Measurements from ENCODE around the gene MEX3A.
"Not testable (repeated sequence)": the region's sequence is repeated elsewhere in the genome, so short reads cannot be mapped to it uniquely, and the experiment has no call there.

The MEX3A gene

DNA sequence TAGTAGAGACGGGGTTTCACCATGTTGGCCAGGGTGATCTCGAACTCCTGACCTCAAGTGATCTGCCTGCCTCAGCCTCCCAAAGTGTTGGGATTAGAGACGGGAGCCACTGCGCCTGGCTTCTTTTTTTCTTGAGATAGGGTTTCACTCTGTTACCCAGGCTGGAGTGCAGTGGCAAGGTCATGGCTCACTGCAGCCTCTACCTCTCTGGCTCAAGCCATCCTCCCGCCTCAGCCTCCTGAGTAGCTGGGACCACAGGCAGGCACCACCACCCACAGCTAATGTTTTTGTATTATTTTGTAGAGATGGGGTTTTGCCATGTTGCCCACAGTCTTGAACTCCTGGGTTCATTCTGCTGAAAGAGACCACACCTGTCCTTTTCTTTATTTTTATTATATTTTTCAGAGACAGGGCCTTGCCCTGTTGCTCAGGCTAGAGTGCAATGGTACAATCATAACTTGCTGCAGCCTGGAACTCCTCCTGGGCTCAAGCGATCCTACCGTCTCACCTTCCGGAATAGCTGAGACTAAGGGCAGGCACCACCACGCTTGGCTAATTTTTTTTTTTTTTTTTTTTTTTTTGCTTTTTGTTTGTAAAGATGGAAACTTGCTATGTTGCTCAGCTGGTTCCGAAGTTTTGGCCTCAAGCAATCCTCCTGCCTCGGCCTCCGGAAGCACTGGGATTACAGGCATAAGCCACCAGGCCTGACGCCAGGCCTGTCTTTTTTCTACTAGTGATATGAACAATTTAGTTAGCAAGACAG lies 35.3 kb upstream of the MEX3A start:
- DNase-seq, result no peak

GRCh38 chr1:156116731-156117130 lies 34.5 kb upstream of the MEX3A start:
- DNase-seq, result not testable (repeated sequence)

- DNase-seq, result no peak
These were observed 33.5 kb upstream of the MEX3A start for GRCh38 chr1:156115514-156116374.

DNA sequence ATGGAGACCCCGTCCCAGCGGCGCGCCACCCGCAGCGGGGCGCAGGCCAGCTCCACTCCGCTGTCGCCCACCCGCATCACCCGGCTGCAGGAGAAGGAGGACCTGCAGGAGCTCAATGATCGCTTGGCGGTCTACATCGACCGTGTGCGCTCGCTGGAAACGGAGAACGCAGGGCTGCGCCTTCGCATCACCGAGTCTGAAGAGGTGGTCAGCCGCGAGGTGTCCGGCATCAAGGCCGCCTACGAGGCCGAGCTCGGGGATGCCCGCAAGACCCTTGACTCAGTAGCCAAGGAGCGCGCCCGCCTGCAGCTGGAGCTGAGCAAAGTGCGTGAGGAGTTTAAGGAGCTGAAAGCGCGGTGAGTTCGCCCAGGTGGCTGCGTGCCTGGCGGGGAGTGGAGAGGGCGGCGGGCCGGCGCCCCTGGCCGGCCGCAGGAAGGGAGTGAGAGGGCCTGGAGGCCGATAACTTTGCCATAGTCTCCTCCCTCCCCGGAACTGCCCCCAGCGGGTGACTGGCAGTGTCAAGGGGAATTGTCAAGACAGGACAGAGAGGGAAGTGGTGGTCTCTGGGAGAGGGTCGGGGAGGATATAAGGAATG lies 32.8 kb upstream of the MEX3A start:
- DNase-seq, result peak; percentile 29

- peak; percentile 78 for DNase-seq
These were observed 32.0 kb upstream of the MEX3A start, which contains the start of gene LMNA for GRCh38 chr1:156114101-156114918. TSS of gene LMNA (plus strand) at chr1:156114711. CDS start at chr1:156114919, 208 bp downstream.

DNA sequence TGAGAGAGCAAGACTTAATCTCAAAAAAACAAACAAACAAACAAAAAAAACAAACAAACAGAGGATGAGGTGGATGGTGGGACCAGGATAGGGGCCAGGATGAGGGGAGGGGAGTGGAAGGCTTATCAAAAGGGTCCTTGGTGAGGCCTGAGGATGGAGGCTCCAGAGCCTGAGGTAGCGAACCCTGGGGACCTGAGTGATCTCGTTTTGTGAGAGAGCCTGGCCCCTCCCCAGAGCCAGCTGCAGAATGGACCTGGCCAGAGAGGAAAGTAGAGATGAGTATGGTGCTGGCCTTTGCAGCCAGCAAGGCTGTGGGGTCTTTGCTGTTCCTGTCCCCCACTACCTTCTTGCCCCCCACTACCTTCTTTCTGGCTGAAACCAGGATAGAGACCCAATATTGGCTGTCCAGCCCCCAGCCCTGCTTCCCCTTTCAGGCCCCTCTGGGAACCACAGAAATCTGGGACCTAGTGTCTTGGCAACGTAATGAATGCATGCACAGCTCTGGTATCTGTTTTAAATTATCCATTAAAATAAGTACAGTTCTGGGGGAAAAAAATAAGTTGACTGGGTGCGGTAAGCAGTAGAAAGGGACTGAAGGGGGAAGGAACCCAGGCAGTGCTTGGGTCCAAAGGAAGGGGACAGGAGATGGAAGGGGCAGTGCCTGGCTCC lies 31.2 kb upstream of the MEX3A start:
- DNase-seq, result no peak

DNA sequence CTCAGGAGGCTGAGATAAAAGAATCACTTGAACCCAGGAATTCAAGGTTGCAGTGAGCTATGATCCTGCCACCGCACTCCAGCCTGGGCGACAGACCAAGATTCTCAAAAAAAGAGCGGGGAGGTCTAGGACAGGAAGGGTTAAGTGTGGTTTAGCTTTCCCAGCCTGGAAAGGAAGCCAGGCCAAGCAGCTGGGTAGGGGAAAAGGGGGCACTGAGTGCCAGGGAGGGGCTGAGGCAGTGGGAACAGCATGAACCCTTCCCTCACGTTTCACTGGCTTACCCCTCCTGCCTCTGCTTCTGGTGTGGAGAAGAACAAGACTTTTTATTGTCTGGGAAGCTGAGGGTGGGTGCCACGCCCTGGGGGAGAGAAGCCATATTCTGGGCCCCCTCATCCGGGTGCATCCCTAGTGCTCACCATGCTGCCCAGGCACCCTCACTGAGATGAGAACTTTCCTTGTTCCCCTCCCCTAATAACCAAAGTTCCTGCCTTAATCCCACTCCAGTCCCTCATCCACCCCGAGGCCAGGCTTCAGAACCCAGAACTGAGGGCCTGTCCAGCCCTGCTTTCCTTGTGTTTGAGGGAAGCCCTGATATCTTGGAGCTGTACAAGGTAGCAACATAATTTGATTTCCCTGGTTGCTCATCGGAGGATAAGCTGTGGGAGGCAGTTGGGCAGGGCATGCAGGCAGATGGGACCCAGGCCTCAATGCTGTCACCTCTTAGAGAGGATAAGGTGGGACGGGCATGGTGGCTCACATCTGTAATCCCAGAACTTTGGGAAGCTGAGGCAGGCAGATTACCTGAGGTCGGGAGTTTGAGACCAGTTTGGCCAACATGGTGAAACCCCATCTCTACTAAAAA lies 30.2 kb upstream of the MEX3A start:
- DNase-seq, result no peak

- DNase-seq, result no peak
These were observed 29.2 kb upstream of the MEX3A start for GRCh38 chr1:156111355-156111962.

- no peak for DNase-seq
These were observed 28.0 kb upstream of the MEX3A start for GRCh38 chr1:156110252-156110651.

DNA sequence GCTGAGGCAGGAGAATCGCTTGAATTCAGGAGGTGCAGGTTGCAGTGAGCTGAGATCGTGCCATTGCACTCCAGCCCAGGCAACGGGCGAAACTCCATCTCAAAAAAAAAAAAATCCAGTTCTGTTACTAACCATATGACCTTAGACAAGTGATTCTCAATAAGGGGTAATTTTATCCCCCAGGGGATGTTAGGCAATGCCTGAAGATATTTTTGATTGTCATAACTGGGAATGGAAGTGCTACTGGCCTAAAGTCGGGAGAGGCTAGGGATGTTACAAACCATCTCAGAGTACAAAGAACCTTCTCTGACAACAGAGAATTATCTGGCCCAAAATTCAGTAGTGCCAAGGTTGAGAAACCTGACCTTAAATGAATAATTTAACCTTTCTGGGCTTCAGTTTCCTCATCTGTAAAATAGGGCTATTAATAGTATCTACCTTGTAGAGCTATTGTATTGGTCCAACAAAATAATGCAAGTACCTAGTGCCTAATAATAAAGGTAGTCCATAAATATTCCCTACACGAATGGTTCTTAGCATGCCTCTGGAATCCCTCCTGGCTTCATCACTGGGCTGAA lies 26.5 kb upstream of the MEX3A start:
- no peak for DNase-seq

GRCh38 chr1:156108057-156108456 lies 25.8 kb upstream of the MEX3A start:
- DNase-seq, result no peak

GRCh38 chr1:156106624-156107488 lies 24.6 kb upstream of the MEX3A start:
- DNase-seq, result no peak

GRCh38 chr1:156104861-156105832 lies 22.9 kb upstream of the MEX3A start:
- DNase-seq, result no peak

GRCh38 chr1:156104065-156104810 lies 22.0 kb upstream of the MEX3A start:
- no peak for DNase-seq

DNA sequence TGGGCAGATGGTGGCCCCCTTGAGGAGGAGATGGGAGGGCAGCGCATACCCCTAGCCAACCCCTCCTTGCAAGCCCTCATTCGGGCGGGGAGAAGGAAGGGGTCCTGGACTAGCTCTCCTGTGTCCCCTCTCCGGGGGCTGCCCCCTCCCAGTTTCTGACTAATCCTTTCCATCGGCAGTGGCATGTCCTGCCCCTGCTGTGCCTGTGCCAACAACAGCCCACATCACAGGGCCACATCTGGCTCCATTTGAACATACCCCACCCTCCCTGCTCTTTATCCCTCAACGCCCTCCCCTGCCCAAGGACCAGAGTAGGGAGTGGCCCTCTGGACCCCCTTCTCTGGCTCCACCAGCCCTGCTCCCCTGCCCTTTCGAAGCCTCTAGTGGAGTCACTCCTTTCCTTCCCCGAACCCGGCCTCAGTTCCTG lies 21.3 kb upstream of the MEX3A start:
- DNase-seq, result peak; percentile 43

DNA sequence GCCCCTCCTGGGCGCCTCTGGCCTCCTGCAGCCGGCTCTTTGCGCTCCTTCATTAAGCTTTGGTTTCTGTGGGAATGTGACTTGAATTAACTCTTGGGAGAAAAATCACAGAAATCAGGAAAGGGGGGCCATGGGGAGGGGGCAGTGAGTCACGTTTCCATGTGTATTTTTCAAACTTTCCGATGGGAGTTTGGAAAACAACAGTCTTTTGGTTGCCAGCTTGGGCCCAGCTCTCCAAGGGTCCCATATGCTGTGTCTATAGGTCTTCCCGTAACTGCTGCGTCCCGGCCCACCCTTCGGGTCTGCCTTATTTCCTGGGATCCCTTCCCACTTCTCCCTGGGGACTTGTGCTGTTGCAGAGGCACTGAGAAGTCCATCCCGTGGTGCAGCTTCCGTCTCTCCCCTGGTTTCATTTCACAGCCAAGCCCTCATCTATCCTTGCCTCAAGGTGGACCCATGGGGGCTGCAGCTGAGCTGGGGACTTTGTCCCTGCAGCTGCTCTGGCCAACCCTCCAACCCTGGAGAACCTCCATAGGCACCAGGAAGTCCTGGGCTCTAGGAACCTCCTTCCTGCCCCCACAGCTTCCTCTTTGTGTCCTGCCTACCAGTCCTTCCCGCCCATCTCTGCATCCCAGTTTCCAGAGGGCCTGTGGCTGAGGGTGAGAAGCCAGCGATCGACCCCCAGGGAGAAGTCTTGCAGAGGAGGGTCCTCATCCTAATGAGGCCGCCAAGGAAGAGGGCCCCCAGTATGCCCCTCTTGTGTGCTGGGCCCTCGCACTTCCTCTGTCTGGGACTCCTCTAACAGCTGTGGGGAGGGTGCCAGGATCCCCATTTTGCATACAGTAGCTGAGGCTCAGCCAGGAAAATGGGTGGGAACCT lies 20.6 kb upstream of the MEX3A start:
- DNase-seq, result no peak
